Activated CD4-positive, alpha-beta T cell treated with anti-CD3 and anti-CD28 coated beads for 4 hours (primary cell): ENCODE measurements around the gene DHDDS.
"Not testable (repeated sequence)": the region's sequence is repeated elsewhere in the genome, so short reads cannot be mapped to it uniquely, and the experiment has no call there.

Experiments
- DNase-seq, 2 donors: peaks; one replicate each; pipeline ENCODE4 v3.0.0-alpha.2; 2020

Gene DHDDS

DNA sequence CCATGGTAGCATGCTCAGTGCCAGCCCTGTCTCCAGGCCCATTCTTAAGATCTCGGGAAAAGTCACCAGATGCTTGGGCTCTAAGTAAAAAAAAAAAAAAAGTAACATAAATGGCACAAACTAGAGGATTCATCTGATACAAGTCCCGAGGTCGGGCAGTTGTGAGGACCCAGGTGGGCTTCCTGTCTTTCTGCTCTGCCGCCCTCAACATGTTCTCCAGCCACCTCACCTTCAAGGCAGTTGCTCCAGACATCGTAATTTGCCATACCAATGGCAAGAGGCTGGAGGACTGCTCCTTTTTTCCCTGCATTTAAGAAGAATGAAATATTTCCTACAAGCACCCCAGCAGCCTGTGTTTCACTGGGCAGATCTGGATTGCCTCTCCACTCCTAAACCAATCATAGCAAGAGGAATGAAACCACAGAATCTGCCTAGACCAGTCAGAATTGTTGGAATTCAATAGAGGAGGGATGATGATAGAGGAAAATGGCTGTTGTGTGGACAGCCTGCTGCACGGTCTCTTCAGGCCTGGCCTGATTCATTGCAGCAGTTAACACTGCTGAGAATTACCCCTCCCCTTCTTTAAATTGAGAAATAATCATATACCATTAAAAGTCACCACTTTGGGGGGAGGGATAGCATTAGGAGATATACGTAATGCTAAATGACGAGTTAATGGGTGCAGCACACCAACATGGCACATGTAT lies 45.5 kb downstream of the DHDDS start:
- DNase-seq: no peak

DNA sequence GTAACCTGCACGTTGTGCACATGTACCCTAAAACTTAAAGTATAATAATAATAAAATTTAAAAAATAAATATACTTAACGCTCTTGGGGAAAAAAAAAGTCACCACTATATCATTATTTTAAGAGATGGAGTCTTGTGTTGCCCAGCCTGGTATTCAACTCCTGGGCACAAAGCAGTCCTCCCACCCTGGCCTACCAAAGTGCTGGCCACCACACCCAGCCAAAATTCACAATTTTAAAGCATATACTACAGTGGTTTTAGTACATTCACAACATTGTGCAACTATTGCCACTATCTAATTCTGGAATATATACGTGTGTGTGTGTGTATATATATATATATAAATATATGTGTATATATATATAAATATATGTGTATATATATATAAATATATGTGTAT lies 46.0 kb downstream of the DHDDS start:
- DNase-seq: no peak

DNA sequence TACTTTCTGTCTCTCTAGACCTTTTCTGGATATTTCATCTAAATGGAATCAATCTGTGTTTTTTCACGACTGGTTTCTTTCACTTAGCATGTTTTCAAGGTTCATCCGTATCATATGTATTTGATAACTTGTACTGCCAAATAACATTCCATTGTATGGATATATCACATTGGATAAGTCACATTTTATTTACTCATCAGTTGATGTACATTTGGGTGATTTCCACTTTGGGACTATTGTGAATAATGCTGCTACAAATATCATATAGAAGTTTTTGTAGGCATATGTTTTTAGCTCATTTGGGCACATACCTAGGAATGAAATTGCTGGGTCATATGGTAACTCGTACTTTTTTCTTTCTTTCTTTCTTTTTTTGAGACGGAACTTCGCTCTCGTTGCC lies 46.9 kb downstream of the DHDDS start:
- no peak for DNase-seq

DNA sequence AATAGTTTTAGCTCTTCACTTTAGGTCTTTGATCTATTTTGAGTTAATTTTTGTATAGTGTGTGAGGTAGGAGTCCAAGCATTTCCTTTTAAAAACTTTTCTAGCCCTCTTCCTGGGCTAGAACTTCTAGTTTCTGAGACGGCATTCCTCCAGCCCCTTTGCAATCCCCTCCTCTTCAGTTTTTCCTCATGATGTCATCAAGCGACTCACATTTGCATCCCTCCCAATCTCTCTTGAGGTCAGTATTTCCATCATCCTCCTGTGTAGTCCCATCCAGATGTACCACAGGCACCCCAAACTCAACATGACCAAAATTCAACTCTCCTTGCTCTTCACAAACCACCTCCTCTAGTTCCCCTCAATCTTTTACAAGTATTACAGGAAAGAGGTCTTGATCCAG lies 50.8 kb downstream of the DHDDS start:
- no peak for DNase-seq

DNA sequence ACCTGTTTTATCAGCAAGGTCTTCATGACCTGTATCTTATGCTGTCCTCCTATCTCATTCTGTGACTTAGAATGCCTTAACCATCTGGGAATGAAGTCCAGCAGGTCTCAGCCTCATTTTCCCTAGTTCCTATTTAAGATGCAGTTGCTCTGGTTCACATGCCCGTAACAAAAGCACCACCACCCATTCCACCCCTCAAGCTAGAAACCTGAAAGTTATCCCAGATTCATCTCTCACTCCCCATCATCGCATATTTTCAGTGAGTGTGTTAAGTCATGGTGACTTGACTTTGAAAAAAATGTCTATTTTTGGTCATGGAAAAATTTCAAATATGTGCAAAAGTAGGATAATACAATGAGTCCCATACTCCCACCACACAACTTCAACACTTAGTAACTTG lies 51.9 kb downstream of the DHDDS start:
- DNase-seq: no peak

DNA sequence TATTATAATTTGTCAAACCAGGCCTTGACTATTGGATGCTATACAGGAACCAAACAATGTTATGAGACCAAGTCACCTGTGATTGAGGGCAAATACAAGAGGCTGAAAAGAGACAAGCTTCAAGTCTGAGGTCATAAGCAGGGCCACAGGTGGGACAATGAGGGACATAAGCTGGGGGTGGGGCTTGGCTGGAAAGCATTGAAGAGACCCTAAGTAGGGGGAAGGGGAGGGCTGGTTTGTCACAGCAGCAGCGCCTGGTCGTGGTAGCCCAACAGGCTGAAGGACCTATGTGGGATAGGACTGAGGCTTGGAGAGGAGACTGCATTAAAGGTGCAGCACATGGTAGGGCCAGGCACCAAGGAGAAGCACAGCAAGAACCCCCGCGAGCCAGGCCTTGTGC lies 58.0 kb downstream of the DHDDS start:
- no peak for DNase-seq

DNA sequence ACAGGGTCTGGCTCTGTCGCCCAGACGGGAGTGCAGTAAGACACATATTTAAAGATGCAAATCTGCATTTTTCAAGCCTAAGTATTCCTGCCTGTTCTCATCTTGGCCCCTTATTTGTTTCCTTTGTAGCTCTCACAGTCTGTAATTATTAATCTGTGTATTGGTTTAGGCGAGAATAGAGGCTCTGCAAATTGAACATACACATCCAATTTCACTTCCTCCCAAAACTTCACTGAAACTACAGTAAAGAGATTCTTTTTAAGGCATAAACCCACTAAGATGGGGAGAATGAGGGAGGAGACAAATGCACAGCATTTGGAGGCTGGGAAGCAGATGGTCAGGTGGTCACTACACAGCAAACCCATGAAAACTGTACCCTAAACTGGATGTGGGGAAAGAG lies 61.1 kb downstream of the DHDDS start:
- DNase-seq: no peak

DNA sequence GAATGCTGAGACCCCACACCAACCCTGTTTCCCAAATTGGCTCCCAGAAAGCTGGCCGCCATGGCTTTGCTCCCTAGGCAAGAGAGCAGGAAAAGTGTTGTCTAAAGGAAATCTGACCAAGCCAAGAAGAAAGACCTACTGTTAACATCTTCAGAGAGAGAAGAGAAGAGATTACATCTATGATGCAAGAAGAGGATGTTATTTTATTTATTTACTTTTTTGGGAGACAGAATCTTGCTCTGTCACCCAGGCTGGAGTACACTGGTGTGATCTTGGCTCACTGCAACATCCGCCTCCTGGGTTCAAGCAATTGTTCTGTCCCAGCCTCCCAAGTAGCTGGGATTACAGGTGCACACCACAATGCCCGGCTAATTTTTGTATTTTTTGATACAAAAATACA lies 61.8 kb downstream of the DHDDS start:
- no peak for DNase-seq

DNA sequence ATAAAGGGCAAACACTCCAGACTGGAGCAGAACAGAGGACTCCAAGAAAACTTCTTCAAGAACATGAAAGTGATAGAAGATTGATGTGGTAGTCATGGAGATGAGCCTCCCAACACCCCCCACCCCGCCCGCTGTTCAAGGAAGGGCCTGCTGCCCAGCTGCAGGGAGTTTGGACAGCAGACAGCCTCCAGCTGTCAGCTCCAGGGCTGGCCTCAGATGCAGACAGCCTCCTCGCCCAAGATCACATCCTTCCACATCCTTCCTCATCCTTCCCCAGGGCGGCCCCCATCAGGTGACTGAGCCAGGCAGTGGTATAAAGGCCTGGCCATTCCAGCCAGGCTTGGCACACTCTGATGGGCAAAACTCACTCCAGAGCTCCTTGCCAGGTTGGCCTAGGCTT lies 64.7 kb downstream of the DHDDS start:
- DNase-seq: no peak

DNA sequence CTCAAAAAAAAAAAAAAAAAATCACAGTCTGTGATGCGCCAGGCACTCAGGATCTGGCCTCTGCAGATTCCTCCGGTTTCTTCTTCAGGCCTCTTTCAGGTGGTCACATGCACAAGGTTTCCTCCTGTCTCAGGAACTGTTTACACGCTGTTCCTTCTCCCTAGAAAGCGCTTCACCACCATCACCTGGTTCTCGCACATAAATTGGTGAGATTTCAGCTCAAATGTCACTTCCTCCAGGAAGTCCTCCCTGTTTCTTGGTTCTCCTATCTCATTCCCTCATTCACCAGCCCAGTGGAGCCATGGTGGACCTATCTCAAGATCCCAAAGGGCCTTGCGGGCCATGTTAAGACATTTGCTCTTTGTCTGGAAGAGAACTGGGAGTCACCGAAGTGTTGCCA lies 66.8 kb downstream of the DHDDS start:
- DNase-seq: no peak

DNA sequence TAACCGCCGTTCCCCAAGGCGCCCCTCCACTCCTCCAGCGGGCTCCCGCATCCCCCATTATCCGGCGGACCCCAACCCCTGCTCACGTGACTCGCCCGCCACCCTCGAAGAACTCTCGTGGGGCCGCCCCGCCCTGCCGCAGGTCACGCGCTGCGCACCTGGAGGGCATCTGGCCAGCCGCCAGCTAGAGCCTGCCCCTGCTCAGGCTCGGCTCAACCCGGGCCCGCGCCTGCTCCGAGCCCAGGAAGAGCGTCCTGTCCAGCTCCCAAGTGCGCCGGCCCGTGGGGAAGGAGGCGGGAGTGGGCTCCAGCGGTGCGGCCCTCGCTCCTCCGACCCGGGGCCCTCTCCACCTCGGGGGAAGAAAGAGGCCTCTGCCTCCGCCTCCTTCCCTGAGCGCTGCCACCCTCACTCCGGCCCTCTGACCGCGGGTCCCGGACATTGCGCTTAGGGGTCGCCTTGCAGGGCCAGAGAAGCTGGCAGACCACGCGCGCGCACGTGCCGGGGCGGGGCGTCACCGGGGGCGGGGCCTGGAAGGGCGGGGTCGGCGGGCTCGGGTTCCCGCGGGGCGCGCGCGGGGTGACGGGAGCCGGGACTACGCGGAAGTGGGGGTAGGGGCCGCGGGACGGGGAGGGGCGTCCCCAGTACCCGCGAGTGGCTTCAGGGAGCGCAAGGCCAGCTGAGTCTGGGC lies 68.5 kb downstream of the DHDDS start:
- DNase-seq: peak; percentile 88 to 91

DNA sequence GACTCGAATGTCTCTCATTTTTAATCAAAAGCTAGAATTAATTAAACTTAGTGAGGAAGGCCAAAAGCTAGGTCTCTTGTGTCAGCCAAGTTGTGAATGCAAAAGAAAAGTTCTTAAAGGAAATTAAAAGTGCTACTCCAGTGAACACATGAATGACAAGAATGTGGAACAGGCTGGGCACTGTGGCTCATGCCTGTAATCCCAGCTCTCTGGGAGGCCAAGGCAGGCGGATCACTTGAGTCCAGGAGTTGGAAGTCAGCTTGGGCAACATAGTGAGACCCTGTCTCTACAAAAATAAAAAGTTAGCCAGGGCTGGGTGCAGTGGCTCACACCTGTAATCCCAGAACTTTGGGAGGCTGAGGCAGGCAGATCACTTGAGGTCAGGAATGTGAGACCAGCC lies 78.6 kb downstream of the DHDDS start:
- not testable (repeated sequence) for DNase-seq

DNA sequence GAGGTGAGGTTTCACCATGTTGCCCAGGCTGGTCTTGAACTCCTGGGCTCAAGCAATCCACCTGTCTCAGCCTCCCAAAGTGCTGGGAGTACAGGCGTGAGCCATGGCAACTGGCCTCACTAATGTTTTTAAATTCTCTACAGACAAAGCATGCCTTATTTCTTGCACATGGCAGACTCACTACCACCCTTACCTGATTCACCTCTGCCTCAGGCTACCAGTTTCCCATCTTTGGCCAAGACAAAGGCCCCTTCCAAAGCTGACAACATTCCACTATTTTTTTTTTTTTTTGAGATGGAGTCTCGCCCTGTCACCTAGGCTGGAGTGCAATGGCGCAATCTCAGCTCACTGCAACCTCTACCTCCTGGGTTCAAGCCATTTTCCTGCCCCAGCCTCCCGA lies 83.7 kb downstream of the DHDDS start:
- not testable (repeated sequence) for DNase-seq

DNA sequence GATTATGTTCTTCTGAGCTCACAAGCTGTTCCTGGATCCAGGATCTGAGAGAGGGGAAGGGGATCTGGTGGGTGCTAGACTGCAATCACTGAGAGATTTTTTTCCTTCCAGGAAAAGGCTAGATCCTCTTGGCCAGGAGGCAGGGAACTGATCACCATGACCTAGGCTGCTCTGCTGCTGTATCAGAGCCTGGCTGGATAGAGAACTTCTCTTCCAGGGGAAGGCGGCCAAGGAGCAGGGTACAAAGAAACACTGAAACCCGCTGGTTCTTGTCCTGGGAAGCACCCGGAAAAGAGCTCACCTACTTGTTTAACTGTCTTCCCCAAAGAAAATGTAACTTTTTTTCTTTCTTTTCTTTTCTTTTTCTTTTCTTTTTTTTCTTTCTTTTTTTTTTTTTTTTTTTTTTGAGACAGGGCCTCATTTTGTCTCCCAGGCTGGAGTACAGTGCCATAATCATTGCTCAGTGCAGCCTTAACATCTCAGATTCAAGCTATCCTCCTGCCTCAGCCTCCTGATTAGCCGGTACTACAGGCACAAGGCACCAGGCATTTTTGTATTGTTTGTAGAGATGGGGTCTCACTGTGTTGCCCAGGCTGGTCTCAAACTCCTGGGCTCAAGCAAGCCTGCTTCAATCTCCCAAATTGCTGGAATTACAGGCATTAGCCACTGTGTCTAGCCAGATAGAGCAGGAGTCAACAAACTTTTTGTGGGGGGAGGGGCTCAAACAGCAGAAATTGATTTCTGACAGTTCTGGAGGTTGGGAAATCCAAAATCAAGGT lies 85.1 kb downstream of the DHDDS start:
- no peak for DNase-seq

DNA sequence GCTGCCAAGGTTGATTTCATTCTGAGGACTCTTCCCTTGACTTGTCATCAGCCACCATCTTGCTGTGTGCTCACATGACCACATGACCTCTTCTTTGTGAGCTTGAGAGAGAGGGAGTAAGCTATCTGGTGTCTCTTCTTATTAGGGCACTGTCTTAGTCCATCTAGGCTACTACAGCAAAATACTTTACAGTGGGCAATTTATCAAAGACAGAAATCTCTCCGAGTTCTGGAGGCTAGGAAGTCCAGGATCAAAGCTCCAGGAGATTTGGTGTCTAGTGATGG lies 85.6 kb downstream of the DHDDS start:
- DNase-seq: no peak

DNA sequence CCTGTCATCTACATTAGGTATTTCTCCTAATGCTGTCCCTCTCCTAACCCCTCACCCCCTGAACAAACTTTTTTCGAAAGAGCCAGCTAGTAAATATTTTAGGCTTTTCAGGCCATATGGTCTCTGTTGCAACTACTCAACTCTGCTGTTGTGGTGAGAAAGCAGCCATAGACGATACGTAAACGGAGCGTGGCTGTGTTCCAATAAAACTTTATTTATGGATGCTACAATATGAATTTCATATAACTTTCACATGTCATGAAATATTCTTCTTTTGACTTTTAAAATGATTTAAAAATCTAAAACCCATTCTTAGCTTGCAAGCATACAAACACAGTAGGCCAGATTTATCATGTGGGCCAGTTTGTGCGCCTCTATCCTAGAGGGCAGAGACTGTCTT lies 86.2 kb downstream of the DHDDS start:
- no peak for DNase-seq

DNA sequence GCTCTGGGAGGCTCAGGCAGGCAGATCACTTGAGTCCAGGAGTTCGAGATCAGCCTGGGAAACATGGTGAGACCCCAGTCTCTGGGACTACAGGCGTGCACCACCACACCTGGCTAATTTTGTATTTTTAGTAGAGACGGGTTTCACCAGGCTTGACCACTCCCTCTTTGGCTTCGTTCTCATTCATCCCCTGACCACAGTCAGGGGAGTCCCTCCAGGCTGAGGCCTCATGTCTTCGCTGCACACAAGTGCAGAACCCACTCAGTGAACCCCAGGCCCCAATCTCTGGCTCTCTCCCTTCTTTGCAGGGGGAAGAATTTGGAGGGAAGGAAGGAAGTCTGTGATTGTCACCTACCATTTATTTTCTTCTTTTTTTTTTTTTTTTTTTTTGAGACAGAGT lies 88.2 kb downstream of the DHDDS start:
- DNase-seq: no peak
